Pancreas (tissue), 10 donors: ENCODE results near the gene HNRNPA1. TPM values are rescaled to one million over a fixed set of nuclear protein-coding genes. Genes with fewer than 3 reads are reported as not detected.

Experiments
- ATAC-seq, 4 donors: fragments of 200-7000 bp; cut with Tn5 transposase; one replicate each; pipeline versions ENCODE4 v1.8.0 to v1.9.1; 2020; ENCODE audit warnings: mild to moderate bottlenecking in 4 of 4, moderate library complexity in 4 of 4
- DNase-seq, 6 donors: peaks; one replicate each; pipeline ENCODE4 v3.0.0-alpha.2; 2020
- FAIRE-seq: peaks from 2 replicates; lab custom pipeline; 2012; peaks lifted over from hg19 to GRCh38; lab: Jason Lieb, UNC
- H3K27ac ChIP-seq, 4 donors: fragments of 200-600 bp; sonication (generic); 1 replicate in 3 of 4; 2 replicates in 1 of 4; pipeline versions ENCODE4 v1.5.0 to v1.8.0; 2020
- H3K27me3 ChIP-seq, 4 donors: fragments of 200-600 bp; one replicate each; pipeline ENCODE4 v1.8.0; 2021
- H3K36me3 ChIP-seq, 3 donors: fragments of 200-600 bp; sonication (generic) in 1 of 3; one replicate each; pipeline versions ENCODE4 v1.5.0 to v1.8.0; 2020 to 2021
- H3K4me1 ChIP-seq, 3 donors: fragments of 200-600 bp; one replicate each; pipeline ENCODE4 v1.8.0; 2021
- H3K4me3 ChIP-seq, 4 donors: fragments of 200-600 bp; sonication (generic) in 2 of 4; one replicate each; pipeline versions ENCODE4 v1.5.0 to v1.8.0; 2020 to 2021
- H3K9me3 ChIP-seq, 4 donors: fragments of 200-600 bp; one replicate each; pipeline ENCODE4 v1.8.0; 2021
- CTCF ChIP-seq, 4 donors: fragments of 200-600 bp; sonication (generic) in 3 of 4; IDR thresholded peaks; one replicate each; pipeline versions ENCODE4 v1.5.0 to v1.8.0; 2021; ENCODE audit warnings: antibody characterized with exemption in 4 of 4
- WGBS, 2 donors: extraction: QIAGEN DNeasy Blood & Tissue Kit; methylation state at CpG; one replicate each; pipeline ENCODE4 v1.1.7; 2013; 5-methylcytosine and 5-hydroxymethylcytosine counted together
- intact Hi-C, 3 donors: fragments of 100-400 bp; cut with DNase I; formaldehyde crosslinking; loops; one replicate each; pipeline versions ENCODE4 v1.11.1 to v1.14.2; 2022
- polyA plus RNA-seq, 2 donors: library from polyadenylated mRNA; stranded (reverse); fragments of 200-250 nt; gene quantifications; one replicate each; pipeline ENCODE4 v1.2.3, GENCODE V29; 2013
- total RNA-seq, 6 donors: library from RNA; stranded (reverse); fragmentation: NEBNext Ultra II Directional in 4 of 6; extraction: Animal tissue kit (Norgen Biotek cat#: 25700) in 4 of 6; gene quantifications; one replicate each; pipeline versions ENCODE4 v1.2.1 to v1.2.4, GENCODE V29; 2021 to 2023
- donor health status: healthy with polysubstance abuse.
- donor health status: DM: no; HTN: no; CAD: no; lungs with moderate emphysema.
- donor health status: DM: no; HTN: no; CAD: no.
- donor health status: control.
- donor health status: control.
- donor health status: Bipolar disorder and iron deficiency.
- donor health status: DM: yes; HTN: yes; CAD: no.
- donor health status: DM: no; HTN: no; CAD: no.
- donor health status: DM: no; HTN: no; CAD: no.
- donor health status: DM: yes; HTN: yes; CAD: no.

Gene HNRNPA1
- total and polyA plus RNA-seq, 8 donors: 266 to 784 (median 527) TPM

GRCh38 chr12:54259194-54260011 lies 21.1 kb upstream of the HNRNPA1 start:
- intact Hi-C loops: loop anchor here in 1 of 3 donors (10.0 kb wide), 1 partner anchor 105 kb away; the partner anchor contains the start of gene GPR84
- peaks cover 0 to 17% (median 11%) of the 10 kb centered on the region in 3 donors for H3K4me1 ChIP-seq
- peak overlapping the region; percentile 15 to 57 (median 32) for H3K4me3 ChIP-seq
- peak overlapping the region; percentile 43 to 90 (median 80) for H3K27ac ChIP-seq
- TF ChIP-seq CTCF (IDR thresholded peaks at IDR 0.05): no peak
- ATAC-seq: peak; percentile 97 to 98 (median 98)
- 2 to 3% methylated on average over 11 of the region's 11 CpGs for whole genome bisulfite sequencing, 2 donors
- no peak for FAIRE-seq
- H3K9me3 ChIP-seq: no peaks in the 10 kb centered on the region
- no peaks in the 10 kb centered on the region for H3K36me3 ChIP-seq
- H3K27me3 ChIP-seq: no peaks in the 10 kb centered on the region
- peak; percentile 75 to 89 (median 83) for DNase-seq

- H3K4me1 ChIP-seq: peaks cover 0 to 17% (median 11%) of the 10 kb centered on the region in 3 donors
- peak overlapping the region in 1 of 4 donors; percentile 25 for H3K27ac ChIP-seq
- FAIRE-seq: no peak
- no peak for TF ChIP-seq CTCF (IDR thresholded peaks at IDR 0.05)
- no peak overlapping the region for H3K4me3 ChIP-seq
- H3K9me3 ChIP-seq: no peaks in the 10 kb centered on the region
- no peak for ATAC-seq
- intact Hi-C loops: no loop called here
- no peak for DNase-seq
- no peaks in the 10 kb centered on the region for H3K36me3 ChIP-seq
- WGBS, 2 donors: 57 to 58% methylated on average over 5 of the region's 5 CpGs
- H3K27me3 ChIP-seq: no peaks in the 10 kb centered on the region
Measured at GRCh38 chr12:54261815-54262402, 18.6 kb upstream of the HNRNPA1 start.

- ATAC-seq (no peak), FAIRE-seq (no peak)
- WGBS, 2 donors: 31 to 33% methylated on average over 4 of the region's 4 CpGs
Measured at GRCh38 chr12:54262403-54262925, 18.1 kb upstream of the HNRNPA1 start.

GRCh38 chr12:54265364-54265812 lies 15.1 kb upstream of the HNRNPA1 start:
- DNase-seq: no peak
- WGBS, 2 donors: 93 to 94% methylated on average over 4 of the region's 4 CpGs
- H3K9me3 ChIP-seq: no peaks in the 10 kb centered on the region
- H3K27me3 ChIP-seq: no peaks in the 10 kb centered on the region
- ATAC-seq: no peak
- no peaks in the 10 kb centered on the region for H3K36me3 ChIP-seq
- intact Hi-C loops: no loop called here
- no peak overlapping the region for H3K27ac ChIP-seq
- H3K4me3 ChIP-seq: no peak overlapping the region
- no peak for TF ChIP-seq CTCF (IDR thresholded peaks at IDR 0.05)
- peaks cover 0 to 1% (median 0%) of the 10 kb centered on the region in 3 donors for H3K4me1 ChIP-seq
- FAIRE-seq: no peak

More at GRCh38 chr12:54262403-54262925, 18.1 kb upstream of the HNRNPA1 start:
- Histone ChIP-seq H3K27me3 (no peaks in the 10 kb centered on the region), H3K4me3 (no peak overlapping the region), H3K36me3 (no peaks in the 10 kb centered on the region), H3K4me1 (peaks cover 0 to 17% (median 11%) of the 10 kb centered on the region in 3 donors), H3K9me3 (no peaks in the 10 kb centered on the region), H3K27ac (peak overlapping the region in 1 of 4 donors; percentile 25)
- no peak for DNase-seq
- no peak for TF ChIP-seq CTCF (IDR thresholded peaks at IDR 0.05)
- intact Hi-C loops: no loop called here
